HG03558 (cell line): ENCODE results near the gene RANBP1.

ENCODE experiments used
- ATAC-seq: cut with Tn5 transposase; IDR thresholded peaks from one replicate; pipeline ENCODE4 v1.9.1; 2021; ENCODE audit warnings: moderate number of reproducible peaks; ENCODE audit not compliant: unreplicated experiment; ENCODE audit errors: extremely low read depth

The RANBP1 gene

GRCh38 chr22:20118300-20119020, 2.6 kb downstream of the RANBP1 start:
- ATAC-seq: no peak

GRCh38 chr22:20121856-20122415, 6.0 kb downstream of the RANBP1 start:
- no peak for ATAC-seq

- ATAC-seq: no peak
These were observed 7.6 kb downstream of the RANBP1 start for GRCh38 chr22:20123366-20124082.

GRCh38 chr22:20124083-20124787, 8.3 kb downstream of the RANBP1 start:
- ATAC-seq: no peak

- no peak for ATAC-seq
These were observed 9.6 kb downstream of the RANBP1 start for GRCh38 chr22:20125201-20126174.

- ATAC-seq: no peak
These were observed 10.6 kb downstream of the RANBP1 start for GRCh38 chr22:20126284-20127029.

- no peak for ATAC-seq
These were observed 11.5 kb downstream of the RANBP1 start for GRCh38 chr22:20127318-20127868.

- ATAC-seq: no peak
These were observed 12.1 kb downstream of the RANBP1 start for GRCh38 chr22:20127869-20128618.

GRCh38 chr22:20128619-20128901, 12.7 kb downstream of the RANBP1 start:
- no peak for ATAC-seq

- ATAC-seq: no peak
These were observed 13.2 kb downstream of the RANBP1 start for GRCh38 chr22:20128902-20129746.

GRCh38 chr22:20129747-20130014, 13.8 kb downstream of the RANBP1 start:
- no peak for ATAC-seq

GRCh38 chr22:20130319-20130718, 14.4 kb downstream of the RANBP1 start:
- ATAC-seq: no peak

- ATAC-seq: no peak
These were observed 15.1 kb downstream of the RANBP1 start for GRCh38 chr22:20130731-20131596.

GRCh38 chr22:20131597-20131858, 15.6 kb downstream of the RANBP1 start, which contains the start of gene ZDHHC8:
TSS of gene ZDHHC8 (plus strand) at chr22:20131804. CDS start at chr22:20131948, 144 bp downstream.
- ATAC-seq: no peak

GRCh38 chr22:20131859-20132685, 16.2 kb downstream of the RANBP1 start:
- ATAC-seq: no peak

GRCh38 chr22:20132686-20133246, 16.9 kb downstream of the RANBP1 start:
- ATAC-seq: no peak
